ENCODE data around the gene NCOA1. TPM values are rescaled to one million over a fixed set of nuclear protein-coding genes. Genes with fewer than 3 reads are reported as not detected.
A peak's percentile ranks its signal among the peaks of the same experiment; 100 is the strongest.

Gene NCOA1
- total RNA-seq, 1 donor from 2014 or later = 11.0 TPM

DNA sequence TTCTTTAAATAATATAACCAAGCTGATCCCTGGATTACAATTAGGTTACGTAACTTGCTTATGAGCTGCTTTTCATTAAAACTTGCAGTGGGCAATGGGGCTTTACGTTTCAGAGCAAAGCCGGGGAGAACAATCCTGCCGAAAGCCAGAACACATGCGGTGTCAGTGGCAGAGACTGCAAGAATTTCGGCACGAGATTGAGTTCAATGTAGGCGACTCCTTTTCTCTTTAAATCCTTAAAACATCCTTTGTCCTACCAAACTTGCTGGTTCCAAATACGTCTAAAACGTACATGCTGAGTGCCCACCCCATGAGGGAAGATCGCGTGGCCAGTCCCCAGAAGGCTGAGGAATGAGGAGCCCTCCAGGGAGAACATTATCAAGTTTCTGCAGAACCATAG, 36.8 kb upstream of the NCOA1 start:
- DNase-seq (ENCODE audit: low read depth) = no peak
- peak overlapping the region; percentile 42 for H3K4me3 ChIP-seq (ENCODE audit: low read depth, low read length)
- TF ChIP-seq, protein P1, sequence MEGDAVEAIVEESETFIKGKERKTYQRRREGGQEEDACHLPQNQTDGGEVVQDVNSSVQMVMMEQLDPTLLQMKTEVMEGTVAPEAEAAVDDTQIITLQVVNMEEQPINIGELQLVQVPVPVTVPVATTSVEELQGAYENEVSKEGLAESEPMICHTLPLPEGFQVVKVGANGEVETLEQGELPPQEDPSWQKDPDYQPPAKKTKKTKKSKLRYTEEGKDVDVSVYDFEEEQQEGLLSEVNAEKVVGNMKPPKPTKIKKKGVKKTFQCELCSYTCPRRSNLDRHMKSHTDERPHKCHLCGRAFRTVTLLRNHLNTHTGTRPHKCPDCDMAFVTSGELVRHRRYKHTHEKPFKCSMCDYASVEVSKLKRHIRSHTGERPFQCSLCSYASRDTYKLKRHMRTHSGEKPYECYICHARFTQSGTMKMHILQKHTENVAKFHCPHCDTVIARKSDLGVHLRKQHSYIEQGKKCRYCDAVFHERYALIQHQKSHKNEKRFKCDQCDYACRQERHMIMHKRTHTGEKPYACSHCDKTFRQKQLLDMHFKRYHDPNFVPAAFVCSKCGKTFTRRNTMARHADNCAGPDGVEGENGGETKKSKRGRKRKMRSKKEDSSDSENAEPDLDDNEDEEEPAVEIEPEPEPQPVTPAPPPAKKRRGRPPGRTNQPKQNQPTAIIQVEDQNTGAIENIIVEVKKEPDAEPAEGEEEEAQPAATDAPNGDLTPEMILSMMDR (conservative IDR thresholded peaks at IDR 0.05; ENCODE audit: low read depth, low read length) = no peak

DNA sequence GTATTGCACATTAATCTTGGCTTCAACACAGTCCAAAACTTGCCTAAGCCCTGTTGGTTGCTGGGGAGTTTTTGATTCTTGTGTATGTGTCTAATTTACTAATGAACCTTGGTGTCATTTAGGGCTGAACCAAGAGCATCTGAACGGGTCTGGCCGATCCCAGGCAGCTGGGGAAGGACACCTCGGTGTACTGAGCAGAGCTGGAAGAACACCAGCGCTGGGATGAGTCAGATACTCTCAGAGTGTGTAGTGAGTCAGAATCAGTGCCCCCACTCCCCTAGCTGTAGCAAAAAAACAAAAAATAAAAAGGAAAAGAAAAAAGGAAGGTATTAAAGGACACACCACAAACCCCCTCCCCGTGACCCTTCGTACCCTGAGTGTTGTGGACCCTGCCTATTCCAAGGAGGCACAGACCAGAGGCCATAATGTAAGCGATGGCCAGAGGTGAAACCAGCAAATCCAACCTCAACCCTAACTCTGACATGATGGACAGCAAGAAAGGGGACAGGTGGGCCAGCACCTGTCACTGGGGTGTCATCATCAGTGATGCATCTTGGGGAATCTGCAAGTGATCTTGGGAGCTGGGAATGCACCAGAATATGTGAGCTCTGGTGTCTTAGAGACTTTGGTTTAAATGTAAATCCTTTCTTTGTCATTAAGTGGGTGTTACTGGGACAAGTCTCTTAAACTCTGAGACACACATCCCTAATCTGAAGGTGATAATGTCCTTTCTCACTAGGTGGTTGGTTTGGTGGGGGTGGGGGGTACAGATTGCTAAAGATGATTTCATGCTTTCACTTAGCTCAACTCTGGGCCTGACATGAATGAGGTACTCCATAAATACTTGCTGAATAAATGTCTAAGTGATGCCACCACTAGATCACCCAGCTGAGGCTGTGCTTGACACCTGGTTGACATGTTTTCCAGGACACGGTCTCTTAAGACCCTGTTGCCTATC, 34.2 kb upstream of the NCOA1 start:
- H3K4me3 ChIP-seq (ENCODE audit: low read depth, low read length) = no peak overlapping the region
- peak; percentile 22 for DNase-seq (ENCODE audit: low read depth)
- TF ChIP-seq, protein P1 (conservative IDR thresholded peaks at IDR 0.05; ENCODE audit: low read depth, low read length) = no peak

DNA sequence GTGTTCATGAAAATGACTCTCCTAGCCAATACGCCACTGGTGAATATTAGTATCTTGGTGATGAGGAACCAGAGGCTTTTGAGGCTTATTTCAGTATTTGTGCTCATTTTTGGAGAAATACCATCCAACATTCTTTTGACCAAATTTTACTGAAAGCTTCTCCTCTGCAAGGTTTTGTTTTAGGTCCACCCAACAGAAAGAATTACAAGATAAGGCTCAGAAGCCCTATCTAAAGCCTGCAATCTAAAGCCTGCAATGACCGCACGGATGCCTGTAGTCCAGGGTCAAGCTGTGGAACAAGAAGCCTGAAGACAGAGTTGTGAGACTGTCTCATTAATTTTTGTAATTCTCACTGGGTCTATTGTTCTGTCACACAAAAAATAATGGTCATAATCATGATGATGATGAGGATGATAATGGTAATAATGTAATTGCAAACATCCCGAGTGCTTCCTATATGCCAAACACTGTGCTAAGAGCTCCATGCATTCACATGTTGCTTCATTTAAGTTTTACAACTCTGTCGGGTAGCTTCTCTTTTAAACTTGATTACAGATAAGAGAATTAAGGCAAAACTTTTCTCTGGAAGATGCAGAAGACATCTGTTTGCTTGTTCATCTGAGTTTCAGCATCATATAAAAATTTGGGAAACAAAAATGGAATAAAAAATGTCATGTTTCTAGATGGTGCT, 33.2 kb upstream of the NCOA1 start:
- DNase-seq (ENCODE audit: low read depth) = no peak
- TF ChIP-seq, protein P1 (conservative IDR thresholded peaks at IDR 0.05; ENCODE audit: low read depth, low read length) = no peak
- no peak overlapping the region for H3K4me3 ChIP-seq (ENCODE audit: low read depth, low read length)

DNA sequence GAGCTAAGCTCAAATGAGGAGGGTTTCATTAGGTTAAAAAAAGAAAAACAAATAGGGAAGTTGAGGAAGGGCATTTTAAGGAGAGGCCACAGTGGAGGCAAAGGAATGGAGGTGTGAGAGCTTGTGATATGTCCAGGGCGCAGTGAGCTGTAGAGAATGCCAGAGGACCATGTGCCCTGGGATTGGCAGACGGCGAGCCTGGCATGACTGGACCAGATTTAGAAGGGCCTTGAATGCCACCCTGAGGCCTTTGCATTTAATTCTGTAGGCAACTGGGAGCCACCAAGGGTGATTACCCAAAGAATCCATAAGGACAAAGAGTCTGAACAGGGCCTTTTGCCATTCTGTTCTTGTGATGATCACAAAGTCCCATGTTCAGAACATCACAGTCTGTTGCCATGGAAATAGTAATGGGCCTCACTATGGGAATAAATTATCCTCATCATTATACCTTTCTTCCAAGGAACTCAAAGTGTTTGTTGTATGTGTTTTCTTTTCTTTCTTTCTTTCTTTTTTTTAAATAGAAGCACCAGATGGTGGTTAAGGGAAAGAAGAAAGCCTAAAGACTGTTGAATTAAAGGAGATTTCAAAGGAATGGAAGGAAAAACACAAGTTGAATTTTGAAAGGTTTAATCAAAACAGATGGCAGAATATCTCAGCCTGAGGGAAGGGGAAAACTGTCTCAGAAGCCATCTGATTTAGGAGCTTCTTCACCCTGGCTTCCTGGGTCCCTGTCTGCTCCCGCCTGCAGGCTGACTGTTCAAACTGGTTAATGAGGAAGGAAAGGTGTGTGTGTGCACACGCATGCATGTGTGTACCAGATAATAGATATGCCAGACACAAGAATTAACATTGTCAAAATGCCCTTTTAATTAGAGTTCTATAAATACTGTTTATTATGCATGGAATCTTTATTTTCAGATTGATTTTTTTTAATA, 31.6 kb upstream of the NCOA1 start:
- no peak overlapping the region for H3K4me3 ChIP-seq (ENCODE audit: low read depth, low read length)
- TF ChIP-seq, protein P1 (conservative IDR thresholded peaks at IDR 0.05; ENCODE audit: low read depth, low read length) = no peak
- DNase-seq (ENCODE audit: low read depth) = no peak

DNA sequence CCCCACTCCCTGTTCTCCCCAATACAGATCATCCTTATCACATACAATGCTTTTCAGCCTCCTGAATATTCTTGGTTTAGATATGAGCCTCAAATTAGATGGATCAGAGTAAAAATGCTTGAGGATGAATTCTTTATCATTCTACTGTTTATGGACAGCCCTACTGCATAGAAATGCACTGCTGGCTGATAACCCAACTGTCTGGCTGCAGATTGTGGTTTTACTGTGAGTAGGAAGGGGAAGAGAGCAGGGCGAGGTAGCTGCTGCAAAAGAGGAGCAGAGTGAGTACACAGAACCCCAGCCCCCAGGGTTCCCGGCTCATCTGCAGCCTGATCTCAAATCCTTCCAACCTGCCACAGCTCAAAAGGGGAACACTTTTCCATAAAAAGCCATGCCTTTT, 29.4 kb upstream of the NCOA1 start:
- no peak overlapping the region for H3K4me3 ChIP-seq (ENCODE audit: low read depth, low read length)
- TF ChIP-seq, protein P1 (conservative IDR thresholded peaks at IDR 0.05; ENCODE audit: low read depth, low read length) = no peak
- DNase-seq (ENCODE audit: low read depth) = no peak

DNA sequence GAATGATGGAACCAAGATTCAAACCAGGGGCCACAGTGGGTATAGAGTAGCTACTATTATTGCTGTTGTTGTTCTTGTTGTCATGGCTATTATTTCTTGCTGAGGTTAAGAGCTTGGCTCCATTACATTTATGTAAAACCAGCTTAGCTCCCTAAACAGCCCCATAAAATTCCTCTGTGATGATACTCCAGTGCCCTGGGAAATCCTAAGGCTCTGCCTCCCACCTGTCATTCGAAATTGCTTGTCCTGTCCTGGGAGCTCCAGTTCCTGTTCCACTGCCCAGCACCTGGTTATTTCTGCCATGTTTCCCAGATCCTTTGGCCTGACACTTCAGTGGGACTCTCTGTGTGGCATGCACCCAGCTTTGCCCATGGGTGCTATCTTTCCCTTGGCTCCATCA, 27.8 kb upstream of the NCOA1 start:
- no peak for DNase-seq (ENCODE audit: low read depth)
- TF ChIP-seq, protein P1 (conservative IDR thresholded peaks at IDR 0.05; ENCODE audit: low read depth, low read length) = no peak
- no peak overlapping the region for H3K4me3 ChIP-seq (ENCODE audit: low read depth, low read length)

Measured in epithelial cell of proximal tubule (primary cell).